ENCODE measurements around the gene PITRM1.

DNA sequence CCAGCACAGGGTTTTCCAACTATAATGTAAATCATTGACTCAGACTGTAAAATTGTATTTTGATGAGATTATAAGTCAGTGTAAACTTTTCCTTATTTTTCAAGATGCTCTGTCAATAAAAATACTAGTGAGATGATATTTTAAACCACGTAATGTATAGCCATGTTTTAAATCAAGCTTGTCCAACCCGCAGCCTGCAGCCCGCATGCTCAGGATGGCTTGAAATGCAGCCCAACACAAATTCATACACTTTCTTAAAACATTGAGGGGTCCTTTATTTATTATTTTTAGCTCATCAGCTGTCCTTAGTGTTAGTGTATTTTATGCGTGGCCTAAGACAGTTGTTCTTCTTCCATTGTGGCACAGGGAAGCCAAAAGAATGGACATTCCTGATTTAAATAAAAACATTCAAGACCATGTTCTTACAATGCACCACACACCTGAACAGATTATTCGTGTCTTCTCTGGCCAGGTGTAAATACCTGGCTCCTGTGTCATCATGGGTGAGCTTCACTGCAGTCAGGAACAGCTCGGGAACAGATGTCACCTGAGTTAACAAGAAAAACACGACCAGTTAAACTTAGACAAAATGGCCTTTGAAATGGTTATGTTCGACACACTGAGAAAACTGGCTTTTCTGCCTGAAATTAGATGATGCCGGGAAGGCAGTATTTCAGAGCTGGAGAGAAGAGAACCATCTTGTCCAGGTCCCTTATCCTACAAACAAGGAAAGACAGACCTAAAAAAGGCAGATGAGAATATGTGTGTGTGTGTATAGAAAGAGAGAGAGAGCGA is 5.9 kb downstream of the PITRM1 start:
- TF ChIP-seq, protein P1, sequence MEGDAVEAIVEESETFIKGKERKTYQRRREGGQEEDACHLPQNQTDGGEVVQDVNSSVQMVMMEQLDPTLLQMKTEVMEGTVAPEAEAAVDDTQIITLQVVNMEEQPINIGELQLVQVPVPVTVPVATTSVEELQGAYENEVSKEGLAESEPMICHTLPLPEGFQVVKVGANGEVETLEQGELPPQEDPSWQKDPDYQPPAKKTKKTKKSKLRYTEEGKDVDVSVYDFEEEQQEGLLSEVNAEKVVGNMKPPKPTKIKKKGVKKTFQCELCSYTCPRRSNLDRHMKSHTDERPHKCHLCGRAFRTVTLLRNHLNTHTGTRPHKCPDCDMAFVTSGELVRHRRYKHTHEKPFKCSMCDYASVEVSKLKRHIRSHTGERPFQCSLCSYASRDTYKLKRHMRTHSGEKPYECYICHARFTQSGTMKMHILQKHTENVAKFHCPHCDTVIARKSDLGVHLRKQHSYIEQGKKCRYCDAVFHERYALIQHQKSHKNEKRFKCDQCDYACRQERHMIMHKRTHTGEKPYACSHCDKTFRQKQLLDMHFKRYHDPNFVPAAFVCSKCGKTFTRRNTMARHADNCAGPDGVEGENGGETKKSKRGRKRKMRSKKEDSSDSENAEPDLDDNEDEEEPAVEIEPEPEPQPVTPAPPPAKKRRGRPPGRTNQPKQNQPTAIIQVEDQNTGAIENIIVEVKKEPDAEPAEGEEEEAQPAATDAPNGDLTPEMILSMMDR (IDR thresholded peaks at IDR 0.05), result no peak
- TF ChIP-seq ZNF121 (CRISPR knock-in tag; IDR thresholded peaks at IDR 0.05), result no peak
- TF ChIP-seq, protein P2, sequence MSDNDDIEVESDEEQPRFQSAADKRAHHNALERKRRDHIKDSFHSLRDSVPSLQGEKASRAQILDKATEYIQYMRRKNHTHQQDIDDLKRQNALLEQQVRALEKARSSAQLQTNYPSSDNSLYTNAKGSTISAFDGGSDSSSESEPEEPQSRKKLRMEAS (CRISPR knock-in tag; IDR thresholded peaks at IDR 0.05), result no peak
- TF ChIP-seq, protein P3, sequence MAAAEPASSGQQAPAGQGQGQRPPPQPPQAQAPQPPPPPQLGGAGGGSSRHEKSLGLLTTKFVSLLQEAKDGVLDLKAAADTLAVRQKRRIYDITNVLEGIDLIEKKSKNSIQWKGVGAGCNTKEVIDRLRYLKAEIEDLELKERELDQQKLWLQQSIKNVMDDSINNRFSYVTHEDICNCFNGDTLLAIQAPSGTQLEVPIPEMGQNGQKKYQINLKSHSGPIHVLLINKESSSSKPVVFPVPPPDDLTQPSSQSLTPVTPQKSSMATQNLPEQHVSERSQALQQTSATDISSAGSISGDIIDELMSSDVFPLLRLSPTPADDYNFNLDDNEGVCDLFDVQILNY (CRISPR knock-in tag; IDR thresholded peaks at IDR 0.05), result no peak
- no peak for TF ChIP-seq ZNF423 (CRISPR knock-in tag; IDR thresholded peaks at IDR 0.05)
